Measurements from ENCODE around the gene LTB4R.
A peak's percentile ranks its signal among the peaks of the same experiment; 100 is the strongest.
"Not testable (repeated sequence)": the region's sequence is repeated elsewhere in the genome, so short reads cannot be mapped to it uniquely, and the experiment has no call there.

The LTB4R gene

GRCh38 chr14:24323341-24323740 is 12.0 kb downstream of the LTB4R start:
- no peak for DNase-seq (ENCODE audit: low read depth)

GRCh38 chr14:24324024-24324423 is 12.7 kb downstream of the LTB4R start:
- DNase-seq (ENCODE audit: low read depth) = no peak

- DNase-seq (ENCODE audit: low read depth) = no peak
Observed at GRCh38 chr14:24325041-24325530, 13.8 kb downstream of the LTB4R start.

- no peak for DNase-seq (ENCODE audit: low read depth)
Observed at GRCh38 chr14:24325963-24326362, 14.7 kb downstream of the LTB4R start.

GRCh38 chr14:24327303-24327702 is 16.0 kb downstream of the LTB4R start:
- no peak for DNase-seq (ENCODE audit: low read depth)

GRCh38 chr14:24327914-24328313 is 16.6 kb downstream of the LTB4R start:
- DNase-seq (ENCODE audit: low read depth) = not testable (repeated sequence)

GRCh38 chr14:24329073-24329663 is 17.9 kb downstream of the LTB4R start:
- no peak for DNase-seq (ENCODE audit: low read depth)

- DNase-seq (ENCODE audit: low read depth) = no peak
Observed at GRCh38 chr14:24329736-24330135, 18.4 kb downstream of the LTB4R start.

GRCh38 chr14:24330973-24331674 is 19.8 kb downstream of the LTB4R start:
- DNase-seq (ENCODE audit: low read depth) = no peak

GRCh38 chr14:24331731-24332267 is 20.5 kb downstream of the LTB4R start:
- DNase-seq (ENCODE audit: low read depth) = no peak

GRCh38 chr14:24332268-24332993 is 21.1 kb downstream of the LTB4R start:
- DNase-seq (ENCODE audit: low read depth) = peak; percentile 44

- DNase-seq (ENCODE audit: low read depth) = no peak
Observed at GRCh38 chr14:24334431-24335291, 23.4 kb downstream of the LTB4R start, which contains the start of gene ADCY4. TSS of gene ADCY4 (minus strand) at chr14:24335071. CDS start at chr14:24334652, 419 bp downstream.

- no peak for DNase-seq (ENCODE audit: low read depth)
Observed at GRCh38 chr14:24335461-24336171, 24.3 kb downstream of the LTB4R start.

GRCh38 chr14:24337144-24337823 is 26.0 kb downstream of the LTB4R start:
- DNase-seq (ENCODE audit: low read depth) = no peak

- DNase-seq (ENCODE audit: low read depth) = no peak
Observed at GRCh38 chr14:24337824-24338175, 26.5 kb downstream of the LTB4R start.

- DNase-seq (ENCODE audit: low read depth) = no peak
Observed at GRCh38 chr14:24338843-24339242, 27.5 kb downstream of the LTB4R start.

GRCh38 chr14:24339284-24340151 is 28.2 kb downstream of the LTB4R start, which contains the start of gene RIPK3:
TSS of gene RIPK3 (minus strand) at chr14:24339991. CDS start at chr14:24339826, 165 bp downstream.
- no peak for DNase-seq (ENCODE audit: low read depth)

GRCh38 chr14:24340606-24341005 is 29.3 kb downstream of the LTB4R start:
- DNase-seq (ENCODE audit: low read depth) = no peak

GRCh38 chr14:24342889-24343288 is 31.6 kb downstream of the LTB4R start:
- DNase-seq (ENCODE audit: low read depth) = no peak
